ENCODE data around the gene CACNA2D2. TPM values are rescaled to one million over a fixed set of nuclear protein-coding genes. Genes with fewer than 3 reads are reported as not detected.

The CACNA2D2 gene
- total RNA-seq, 2 donors from 2014 or later: 5.6 to 9.1 TPM

GRCh38 chr3:50444782-50445181, 58.7 kb downstream of the CACNA2D2 start:
- Histone ChIP-seq H3K4me1 (replicated peaks) (peaks cover 6% of the 10 kb centered on the region), H3K27ac (no peak overlapping the region)
- WGBS: 92% methylated on average over 2 of the region's 2 CpGs

DNA sequence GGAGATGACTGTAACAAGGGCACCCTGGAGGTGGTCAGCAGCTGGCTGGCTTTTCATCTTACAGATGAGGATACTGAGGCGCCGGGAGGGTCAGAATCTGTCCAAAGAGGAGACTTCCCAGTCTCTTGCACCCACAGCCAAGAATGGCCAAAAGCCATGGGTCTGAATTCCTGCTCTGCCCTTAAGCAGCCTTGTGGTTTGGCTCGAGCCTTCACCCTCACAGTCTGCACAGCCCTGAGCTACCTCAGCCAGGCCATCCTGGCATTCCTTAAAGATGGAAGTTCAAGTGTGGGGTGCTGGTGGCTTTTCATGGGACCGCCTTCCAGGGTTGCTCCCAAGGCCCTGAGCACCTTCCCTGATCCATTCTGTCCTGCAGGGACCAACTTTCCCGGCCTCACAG, 59.2 kb downstream of the CACNA2D2 start:
- H3K4me1 ChIP-seq (replicated peaks): peaks cover 6% of the 10 kb centered on the region
- no peaks in the 10 kb centered on the region for H3K9me3 ChIP-seq
- H3K27ac ChIP-seq: no peak overlapping the region
- H3K4me3 ChIP-seq: no peak overlapping the region
- no peaks in the 10 kb centered on the region for H3K36me3 ChIP-seq
- intact Hi-C loops (cut with DNase I): no loop called here
- H3K27me3 ChIP-seq (replicated peaks; ENCODE audit: insufficient read depth): no peaks in the 10 kb centered on the region
- no peak for DNase-seq (ENCODE audit: low spot score)
- WGBS: 94% methylated on average over 5 of the region's 5 CpGs
- TF ChIP-seq CTCF (IDR thresholded peaks at IDR 0.05) (no peak), POLR2AphosphoS5 (IDR thresholded peaks at IDR 0.05) (no peak), POLR2A (IDR thresholded peaks at IDR 0.05) (no peak)

More at GRCh38 chr3:50444782-50445181, 58.7 kb downstream of the CACNA2D2 start:
- Histone ChIP-seq H3K36me3 (no peaks in the 10 kb centered on the region), H3K27me3 (replicated peaks; ENCODE audit: insufficient read depth) (no peaks in the 10 kb centered on the region), H3K9me3 (no peaks in the 10 kb centered on the region), H3K4me3 (no peak overlapping the region)
- DNase-seq (ENCODE audit: low spot score): no peak
- TF ChIP-seq POLR2AphosphoS5 (IDR thresholded peaks at IDR 0.05) (no peak), POLR2A (IDR thresholded peaks at IDR 0.05) (no peak), CTCF (IDR thresholded peaks at IDR 0.05) (no peak)
- intact Hi-C loops (cut with DNase I): no loop called here

DNA sequence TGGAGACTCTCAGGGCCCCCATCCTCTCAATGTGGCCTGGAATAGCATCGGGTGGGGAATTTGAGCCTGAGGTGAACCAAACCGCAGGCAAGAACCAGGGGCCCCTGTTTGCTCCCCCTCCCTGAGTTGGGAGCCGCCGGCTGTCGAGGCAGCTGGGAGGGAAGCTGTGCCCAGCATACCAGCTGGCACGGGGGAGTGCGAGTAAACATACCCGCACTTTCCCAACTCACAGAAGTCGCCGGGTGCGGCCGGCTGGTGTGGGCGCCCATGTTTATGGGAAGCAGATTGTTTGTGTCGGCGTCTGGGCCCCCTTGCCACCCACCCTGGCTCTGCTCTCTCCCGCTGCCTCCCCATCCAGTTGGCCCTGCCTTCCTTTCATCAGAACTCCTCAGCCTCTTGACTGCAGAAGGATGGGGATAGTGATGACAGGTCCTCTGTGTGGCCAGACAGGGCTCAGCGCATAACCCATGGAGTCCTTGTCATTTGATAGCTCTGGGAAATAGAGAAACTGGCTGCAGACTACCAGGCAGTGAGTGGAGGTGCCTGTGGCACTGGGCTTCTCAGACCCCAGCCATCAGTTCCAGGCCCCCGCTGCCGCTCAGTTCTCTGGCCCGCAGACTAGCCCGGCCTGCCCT, 60.4 kb downstream of the CACNA2D2 start:
- Histone ChIP-seq H3K4me3 (no peak overlapping the region), H3K4me1 (replicated peaks) (peaks cover 6% of the 10 kb centered on the region), H3K36me3 (no peaks in the 10 kb centered on the region), H3K9me3 (no peaks in the 10 kb centered on the region), H3K27me3 (replicated peaks; ENCODE audit: insufficient read depth) (no peaks in the 10 kb centered on the region), H3K27ac (no peak overlapping the region)
- WGBS: 55% methylated on average over 19 of the region's 21 CpGs
- intact Hi-C loops (cut with DNase I): no loop called here
- TF ChIP-seq POLR2A (IDR thresholded peaks at IDR 0.05): no peak
- no peak for TF ChIP-seq CTCF (IDR thresholded peaks at IDR 0.05)
- TF ChIP-seq POLR2AphosphoS5 (IDR thresholded peaks at IDR 0.05): no peak
- DNase-seq (ENCODE audit: low spot score): no peak

DNA sequence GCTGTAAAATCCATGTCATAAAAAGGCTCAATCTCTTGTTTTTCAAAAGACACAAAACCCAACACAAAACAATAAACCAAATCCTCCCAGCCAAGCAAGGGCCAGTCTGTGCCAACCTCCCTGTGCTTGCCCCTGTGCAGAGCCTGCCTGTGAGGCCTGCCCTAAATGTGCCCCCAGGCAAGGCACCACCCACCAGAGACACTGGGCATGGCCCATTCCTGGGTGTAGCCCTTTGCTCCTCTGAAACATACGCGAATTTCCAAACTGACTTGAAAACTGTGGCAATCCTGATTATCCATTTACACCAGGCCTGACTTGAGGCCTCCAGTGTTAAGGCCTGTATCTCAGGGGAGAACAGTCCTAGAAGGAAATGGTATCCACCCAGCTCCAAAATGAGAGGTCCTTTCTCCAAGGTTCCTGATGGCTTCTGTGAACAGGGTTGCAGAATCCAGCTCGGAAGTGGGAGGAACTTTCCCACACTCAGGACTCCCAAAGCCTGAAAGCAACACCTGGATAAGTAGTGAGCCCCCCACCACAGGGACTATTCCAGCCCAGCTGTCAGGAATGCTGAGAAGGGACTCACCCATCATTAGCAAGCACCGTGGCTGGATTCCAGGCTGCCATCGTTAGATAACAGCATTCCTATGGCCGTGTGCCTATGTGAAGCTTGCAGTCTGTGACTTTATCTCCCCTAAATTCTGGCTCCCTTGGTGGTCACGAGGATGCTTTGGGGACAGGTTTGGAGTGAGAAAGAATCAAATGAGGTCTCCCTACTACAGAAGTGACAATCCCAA, 61.8 kb downstream of the CACNA2D2 start:
- no peak for DNase-seq (ENCODE audit: low spot score)
- Histone ChIP-seq H3K4me1 (replicated peaks) (peaks cover 6% of the 10 kb centered on the region), H3K4me3 (no peak overlapping the region), H3K27ac (no peak overlapping the region), H3K9me3 (no peaks in the 10 kb centered on the region), H3K27me3 (replicated peaks; ENCODE audit: insufficient read depth) (no peaks in the 10 kb centered on the region), H3K36me3 (no peaks in the 10 kb centered on the region)
- intact Hi-C loops (cut with DNase I): no loop called here
- no peak for TF ChIP-seq POLR2A (IDR thresholded peaks at IDR 0.05)
- no peak for TF ChIP-seq POLR2AphosphoS5 (IDR thresholded peaks at IDR 0.05)
- TF ChIP-seq CTCF (IDR thresholded peaks at IDR 0.05): no peak
- WGBS: 64% methylated on average over 7 of the region's 7 CpGs

Data from prostate gland (tissue), 2 donors.